ENCODE measurements around the gene RNF225.

DNA sequence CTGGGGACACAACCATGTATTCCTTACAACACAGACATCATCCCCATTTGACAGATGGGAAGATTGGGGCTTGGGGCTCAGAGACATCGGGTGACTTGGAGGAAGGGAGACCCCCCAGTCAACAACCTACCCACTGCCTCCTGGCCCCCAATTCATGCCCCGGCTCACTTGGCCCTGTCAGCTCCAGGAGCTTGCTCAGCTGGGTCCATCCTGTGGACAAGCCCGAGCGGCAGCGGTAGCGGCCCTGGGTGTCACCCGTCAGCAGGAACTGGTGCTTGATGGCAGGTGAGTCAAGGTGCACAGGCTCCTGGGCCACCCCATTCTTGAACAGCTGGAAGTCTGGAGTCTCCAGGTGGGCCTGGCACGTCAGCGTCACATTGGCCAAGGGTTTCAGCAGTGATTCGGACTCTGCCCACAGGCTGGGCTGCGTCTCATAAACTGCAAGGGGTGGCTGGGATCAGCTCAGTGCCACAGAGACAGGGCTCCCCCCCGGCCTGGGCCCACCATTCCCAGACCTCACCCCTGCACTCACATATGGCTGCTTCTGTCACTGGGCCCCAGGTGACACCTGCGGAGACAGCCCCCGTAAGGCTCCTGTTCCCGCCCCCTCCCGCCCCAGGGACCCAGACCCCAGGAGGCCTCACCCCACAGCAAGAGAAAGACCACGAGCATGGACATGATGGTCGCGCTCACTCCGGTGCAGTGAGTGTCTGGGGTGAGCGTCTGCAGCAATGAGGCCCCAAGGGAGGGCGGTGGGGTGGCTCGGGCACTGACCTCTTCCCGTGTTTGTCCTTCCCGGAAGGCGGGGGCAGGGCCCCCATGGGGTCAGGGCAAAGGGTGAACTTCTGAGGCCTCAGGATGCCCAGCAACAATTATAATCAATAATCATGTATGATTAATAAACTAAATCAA is 42.4 kb upstream of the RNF225 start, which contains the start of gene A1BG:
- TF ChIP-seq, protein P1, sequence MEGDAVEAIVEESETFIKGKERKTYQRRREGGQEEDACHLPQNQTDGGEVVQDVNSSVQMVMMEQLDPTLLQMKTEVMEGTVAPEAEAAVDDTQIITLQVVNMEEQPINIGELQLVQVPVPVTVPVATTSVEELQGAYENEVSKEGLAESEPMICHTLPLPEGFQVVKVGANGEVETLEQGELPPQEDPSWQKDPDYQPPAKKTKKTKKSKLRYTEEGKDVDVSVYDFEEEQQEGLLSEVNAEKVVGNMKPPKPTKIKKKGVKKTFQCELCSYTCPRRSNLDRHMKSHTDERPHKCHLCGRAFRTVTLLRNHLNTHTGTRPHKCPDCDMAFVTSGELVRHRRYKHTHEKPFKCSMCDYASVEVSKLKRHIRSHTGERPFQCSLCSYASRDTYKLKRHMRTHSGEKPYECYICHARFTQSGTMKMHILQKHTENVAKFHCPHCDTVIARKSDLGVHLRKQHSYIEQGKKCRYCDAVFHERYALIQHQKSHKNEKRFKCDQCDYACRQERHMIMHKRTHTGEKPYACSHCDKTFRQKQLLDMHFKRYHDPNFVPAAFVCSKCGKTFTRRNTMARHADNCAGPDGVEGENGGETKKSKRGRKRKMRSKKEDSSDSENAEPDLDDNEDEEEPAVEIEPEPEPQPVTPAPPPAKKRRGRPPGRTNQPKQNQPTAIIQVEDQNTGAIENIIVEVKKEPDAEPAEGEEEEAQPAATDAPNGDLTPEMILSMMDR (IDR thresholded peaks at IDR 0.05; ENCODE audit: low read length): no peak
- no peak for TF ChIP-seq EZH2 (IDR thresholded peaks at IDR 0.05; ENCODE audit: borderline replicate concordance, low read length)
